HG03196 (cell line): ENCODE measurements around the gene ELL.

Source experiments
- ATAC-seq: cut with Tn5 transposase; IDR thresholded peaks from one replicate; pipeline ENCODE4 v1.9.1; 2021; ENCODE audit not compliant: unreplicated experiment

The ELL gene

DNA sequence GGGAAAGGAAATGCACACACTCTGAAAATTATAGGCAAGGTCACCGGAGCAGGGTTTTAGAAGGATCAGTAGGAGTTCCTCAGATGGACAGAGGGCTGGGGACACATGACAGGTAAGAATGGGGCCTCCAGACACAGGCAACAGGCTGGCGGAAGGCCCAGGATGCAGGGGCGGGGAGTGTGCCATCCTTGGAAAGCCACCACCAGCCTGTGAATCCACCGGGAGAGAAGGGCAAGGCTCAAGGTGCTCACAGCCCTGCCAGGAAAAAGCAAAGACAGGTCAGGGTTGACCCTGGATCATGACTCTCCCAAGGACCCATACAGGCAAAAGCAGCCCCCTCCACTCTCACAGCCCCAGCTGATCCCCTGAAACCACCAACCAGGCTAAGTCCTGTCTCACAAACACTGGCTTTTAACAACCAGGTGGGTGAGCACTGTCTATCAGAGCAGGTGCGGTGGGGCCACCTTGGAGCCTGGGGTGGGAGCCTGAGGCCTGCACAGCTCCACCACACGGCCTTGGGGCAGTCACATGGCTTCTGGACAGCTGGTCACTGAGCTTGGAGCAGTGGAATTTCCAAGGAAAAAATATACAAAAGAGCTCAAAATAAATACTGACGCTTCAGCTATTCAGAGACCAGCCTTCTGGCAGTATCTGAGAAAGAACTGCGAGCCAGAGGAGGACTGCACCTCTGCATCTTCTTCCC, 48.7 kb downstream of the ELL start:
- no peak for ATAC-seq

DNA sequence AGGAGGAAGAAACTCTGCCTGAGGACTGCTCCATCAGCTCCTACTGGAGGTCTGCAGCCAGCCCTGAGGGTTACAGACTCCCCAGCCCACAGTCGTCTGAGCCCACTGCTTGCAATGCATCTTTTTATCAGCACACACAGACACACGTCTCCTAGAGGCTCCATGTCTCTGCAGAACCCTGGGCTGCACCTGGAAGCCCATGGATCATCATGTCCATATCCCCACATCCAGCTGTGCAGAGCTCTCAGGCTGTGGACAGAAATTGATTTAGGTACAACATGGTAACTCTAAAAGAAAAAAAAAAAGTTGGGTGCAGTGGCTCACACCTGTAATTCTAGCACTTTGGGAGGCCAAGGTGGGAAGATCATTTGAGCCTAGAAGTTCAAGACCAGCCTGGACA, 51.1 kb downstream of the ELL start:
- ATAC-seq = no peak

DNA sequence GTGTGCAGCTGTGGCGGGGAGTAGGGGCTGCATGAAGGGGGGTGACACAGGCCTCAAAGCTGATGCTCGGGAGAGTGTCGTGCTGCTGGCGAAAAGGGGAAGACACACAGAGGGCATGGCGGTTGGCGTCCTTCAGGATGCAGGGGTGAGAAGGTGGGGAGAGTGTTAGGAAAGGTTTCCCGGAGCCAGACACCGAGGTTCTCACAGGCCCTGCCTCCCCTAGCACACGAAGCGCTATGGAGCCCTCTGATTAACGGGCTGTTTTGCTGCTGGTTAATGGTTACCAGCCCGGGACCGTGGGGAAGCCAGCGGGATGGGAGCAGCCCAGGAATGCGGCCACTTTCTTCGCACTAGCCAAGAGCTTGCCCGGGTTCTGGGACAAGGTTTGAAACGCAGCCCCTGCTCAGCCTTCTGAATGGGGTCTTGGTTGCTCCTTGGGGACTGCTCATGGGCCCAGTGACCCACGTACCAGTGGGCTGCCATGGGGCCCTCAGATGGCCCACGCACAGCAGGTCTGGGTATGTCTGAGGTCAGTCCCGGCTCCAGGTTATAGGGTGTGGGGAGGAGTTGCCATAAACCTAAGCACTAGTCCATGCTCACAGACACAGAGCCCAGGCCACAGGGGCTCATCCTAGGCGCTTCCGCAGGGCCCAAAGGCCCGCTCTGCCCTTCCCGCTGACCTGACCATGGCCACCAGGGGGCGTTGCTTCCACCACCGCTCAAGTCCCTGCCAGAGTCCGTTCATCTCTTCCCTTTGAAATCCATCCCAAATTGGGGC, 52.6 kb downstream of the ELL start:
- no peak for ATAC-seq

DNA sequence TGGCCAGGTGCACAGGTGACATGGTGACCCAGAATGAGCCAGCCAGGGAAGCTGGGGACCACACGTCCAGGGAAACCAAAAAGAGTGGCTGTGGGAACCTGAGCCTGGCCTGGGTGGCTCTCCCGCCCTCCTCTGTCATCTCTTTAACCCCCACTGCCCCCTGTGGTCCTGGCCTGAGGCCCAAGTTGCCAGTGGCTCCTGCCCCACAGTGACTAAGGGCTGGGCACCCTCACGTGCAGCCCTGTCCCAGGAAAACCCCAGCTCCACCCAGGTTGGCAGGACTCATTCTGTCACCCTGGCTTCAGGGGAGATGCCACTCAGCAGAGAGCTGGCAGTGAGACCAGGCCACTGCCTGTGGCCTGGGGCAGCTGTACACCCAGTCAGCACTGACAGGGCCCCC, 53.4 kb downstream of the ELL start:
- ATAC-seq = no peak

DNA sequence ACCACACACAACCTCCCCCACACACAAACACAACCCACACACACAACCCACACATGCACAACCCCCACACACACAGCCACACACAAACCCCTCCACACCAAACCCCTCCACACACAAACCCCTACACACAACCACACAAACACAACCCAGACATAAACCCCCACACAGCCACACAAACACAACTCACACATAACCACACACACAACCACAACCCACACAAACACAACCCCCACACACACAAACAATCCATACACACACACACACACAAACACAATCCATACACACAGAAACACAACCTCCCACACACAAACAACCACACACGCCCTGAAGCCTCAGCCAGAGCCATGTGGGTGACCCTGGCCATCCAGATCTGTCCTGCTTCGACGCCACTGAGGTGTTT, 53.9 kb downstream of the ELL start:
- no peak for ATAC-seq

DNA sequence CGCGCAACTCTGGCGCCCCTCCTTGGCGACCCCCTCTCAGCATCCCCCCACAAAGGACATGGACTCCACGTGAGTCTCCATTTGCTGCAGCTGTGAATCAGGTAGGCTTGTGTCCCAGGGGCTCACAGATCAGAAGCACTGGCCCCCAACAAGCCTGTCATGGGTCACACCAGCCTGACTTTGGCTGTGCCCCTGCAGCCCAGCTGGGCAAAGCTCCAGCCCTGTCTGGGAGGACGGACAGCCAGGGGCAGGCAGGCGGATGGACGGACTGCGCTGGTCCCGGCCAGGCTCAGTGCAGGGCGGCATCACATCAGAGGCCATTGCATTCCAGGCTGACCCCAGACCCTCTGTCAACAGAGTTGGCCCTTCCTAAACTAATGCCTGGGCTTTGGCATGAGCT, 55.5 kb downstream of the ELL start:
- no peak for ATAC-seq

DNA sequence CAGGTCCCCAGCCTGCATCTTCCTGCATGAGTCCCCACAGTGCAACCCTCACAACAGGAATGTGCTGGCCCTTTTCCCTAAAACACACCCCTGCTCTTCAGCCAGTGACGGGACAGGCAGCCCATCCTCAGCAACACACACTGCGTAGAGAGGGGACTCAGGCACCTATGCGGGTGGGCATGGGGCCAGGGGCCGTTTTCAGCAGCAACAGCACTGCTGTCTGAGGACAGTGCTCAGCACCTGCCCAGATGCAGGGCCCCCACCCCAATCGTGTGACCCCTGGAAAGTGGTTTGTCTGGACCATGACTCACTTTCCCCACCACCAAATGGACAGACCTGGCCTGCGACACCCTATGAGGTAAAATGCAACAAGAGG, 55.9 kb downstream of the ELL start:
- no peak for ATAC-seq

DNA sequence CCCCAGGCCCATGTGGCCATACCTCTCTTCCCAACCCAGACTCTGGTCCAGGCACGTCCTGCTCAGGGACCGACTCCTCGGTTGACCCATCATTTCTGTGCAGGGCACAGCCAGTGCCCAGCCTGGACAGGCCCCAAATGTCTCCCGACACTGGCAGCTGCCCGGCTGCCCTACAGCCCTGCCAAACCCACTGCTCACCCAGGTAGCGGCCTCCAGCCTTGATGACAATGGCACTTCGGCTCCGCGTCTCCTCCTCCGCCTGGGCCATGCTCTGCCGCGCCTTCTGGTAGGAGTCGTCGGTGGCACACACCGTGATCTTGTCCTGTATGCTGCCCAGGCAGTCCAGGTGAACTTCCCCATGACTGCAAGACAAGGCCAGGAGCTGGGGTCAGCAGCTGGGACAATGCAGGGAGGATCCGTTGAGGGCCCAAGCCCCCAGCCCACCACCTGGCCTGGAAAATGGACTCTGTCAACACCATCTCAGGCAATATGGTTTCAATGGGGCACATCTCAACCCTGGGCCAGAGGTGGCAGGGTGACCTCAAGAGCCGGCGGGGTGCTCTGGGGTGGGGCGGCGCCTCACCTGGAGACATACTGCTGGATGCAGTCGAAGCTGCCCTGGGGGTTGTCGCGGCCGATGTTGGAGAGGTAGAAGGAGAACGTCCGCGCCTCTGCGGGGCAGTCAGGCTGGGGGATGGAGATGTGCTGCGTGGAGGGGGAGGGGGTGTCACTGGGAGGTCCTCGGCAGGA, 56.5 kb downstream of the ELL start:
- no peak for ATAC-seq

DNA sequence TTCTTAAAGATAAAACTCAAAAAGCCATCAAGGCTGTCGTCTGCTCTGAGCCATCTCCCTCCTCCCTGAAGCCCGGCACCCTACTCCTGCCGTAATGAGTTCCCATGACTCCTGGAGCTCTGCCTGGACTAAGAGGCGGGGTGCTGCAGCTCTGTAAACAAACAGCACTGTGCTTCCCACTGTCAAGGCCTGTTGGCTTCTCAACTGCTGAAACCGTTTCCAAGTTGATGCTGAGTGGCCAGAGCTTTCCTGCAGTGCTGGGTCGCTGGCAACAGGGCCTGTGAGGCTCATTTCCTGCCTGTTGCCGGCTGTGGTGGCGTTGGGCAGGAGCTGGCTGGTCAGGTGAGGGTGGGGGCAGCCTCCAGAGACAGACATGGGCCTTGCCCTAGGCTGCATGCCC, 57.2 kb downstream of the ELL start:
- ATAC-seq = no peak

DNA sequence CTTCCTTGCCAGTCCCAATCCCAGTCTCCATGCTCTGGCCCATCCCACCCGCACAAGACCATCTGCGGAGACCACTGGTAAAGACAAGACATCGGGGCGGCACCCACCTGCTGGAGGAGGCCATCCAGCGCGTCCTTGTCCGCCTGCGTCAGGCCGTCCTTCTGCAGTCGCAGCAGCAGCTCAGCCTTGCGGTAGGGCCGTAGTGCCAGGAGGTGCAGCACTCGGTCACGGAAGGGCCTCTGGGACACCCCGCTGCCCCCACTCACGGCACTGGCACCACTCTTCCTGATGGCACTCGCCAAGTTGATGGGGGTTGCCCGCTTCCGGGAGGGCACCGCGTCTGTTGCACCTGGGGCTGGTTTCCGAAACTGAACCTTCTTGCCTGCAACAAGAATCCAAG, 60.4 kb downstream of the ELL start:
- ATAC-seq = no peak

DNA sequence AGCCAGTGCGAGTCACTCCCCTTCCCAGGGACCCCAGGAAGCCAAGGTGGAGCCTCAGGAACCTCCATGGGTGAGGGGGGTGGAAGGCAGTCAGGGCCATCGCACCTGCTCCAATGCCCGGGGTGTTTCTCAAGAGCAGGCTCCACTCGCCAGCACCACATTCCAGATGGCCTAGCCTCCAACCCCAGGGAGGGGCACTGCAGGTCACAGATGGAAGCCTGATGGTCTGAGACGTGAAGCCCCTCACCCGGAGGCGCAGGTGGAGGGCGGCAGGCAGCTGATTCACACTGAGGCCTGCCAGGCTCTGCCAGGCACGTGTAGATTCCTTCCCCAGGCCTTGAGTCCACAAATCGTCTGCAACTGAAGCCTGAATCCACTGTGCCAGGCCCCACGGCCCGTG, 61.0 kb downstream of the ELL start:
- ATAC-seq = no peak

DNA sequence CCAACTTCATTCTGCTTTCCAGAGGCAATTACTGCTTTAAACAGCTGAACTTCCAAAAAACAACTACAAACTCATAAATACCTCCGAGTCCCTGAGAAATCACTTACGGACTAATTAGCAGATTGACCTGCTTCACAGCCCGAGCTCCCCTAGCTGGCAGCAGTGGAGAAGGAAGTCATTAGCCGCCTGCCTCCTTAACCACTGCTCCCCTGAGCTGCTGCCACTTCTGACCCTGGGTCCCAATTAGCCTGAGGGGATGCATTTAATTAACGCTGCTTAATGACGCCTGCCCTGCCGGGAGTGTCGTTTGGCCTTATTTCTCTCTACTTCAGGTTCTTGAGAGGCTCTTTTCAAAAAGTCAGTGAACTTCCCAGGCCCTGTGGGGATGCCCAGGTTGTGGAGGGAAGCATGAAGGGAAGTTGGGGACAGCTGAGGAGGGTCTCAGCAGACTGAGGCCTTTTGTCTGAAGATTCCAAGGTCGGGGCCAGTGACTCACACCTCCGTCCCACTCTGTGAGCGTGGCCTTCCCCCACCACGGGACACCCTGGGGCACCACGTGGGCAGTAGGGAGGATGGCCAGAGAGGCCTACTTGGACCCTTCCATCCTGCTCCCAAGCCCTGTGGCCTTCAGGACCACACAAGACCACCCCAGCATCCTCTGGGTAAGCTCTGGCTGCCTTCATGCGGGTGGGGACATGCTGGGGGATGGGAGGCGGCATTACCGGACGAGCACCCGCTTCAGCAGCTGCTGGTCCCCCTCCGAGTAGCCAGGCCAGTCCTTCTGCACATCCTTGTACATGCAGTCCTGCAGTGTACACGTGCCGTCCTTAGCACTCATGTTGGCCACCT, 64.2 kb downstream of the ELL start:
- no peak for ATAC-seq

DNA sequence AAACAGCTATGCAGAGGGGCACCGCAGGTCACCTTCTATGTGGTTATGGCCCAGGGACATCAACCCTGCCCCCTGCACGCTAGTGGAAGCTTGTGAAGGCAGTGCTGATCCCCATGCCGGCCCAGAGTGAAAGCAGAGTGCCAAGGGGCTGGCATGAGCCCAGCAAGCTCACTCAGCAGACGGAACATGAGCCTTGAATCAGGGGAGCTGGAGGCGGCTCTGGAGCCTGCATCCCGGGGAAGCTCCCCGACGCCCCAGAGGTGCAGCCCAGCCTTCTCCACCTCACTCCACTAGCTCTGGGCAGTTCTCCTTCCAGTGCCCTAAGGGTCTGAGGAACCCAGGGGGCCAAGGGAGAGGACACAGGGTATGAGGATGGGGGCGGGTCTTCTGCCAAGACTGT, 64.9 kb downstream of the ELL start:
- ATAC-seq = no peak

DNA sequence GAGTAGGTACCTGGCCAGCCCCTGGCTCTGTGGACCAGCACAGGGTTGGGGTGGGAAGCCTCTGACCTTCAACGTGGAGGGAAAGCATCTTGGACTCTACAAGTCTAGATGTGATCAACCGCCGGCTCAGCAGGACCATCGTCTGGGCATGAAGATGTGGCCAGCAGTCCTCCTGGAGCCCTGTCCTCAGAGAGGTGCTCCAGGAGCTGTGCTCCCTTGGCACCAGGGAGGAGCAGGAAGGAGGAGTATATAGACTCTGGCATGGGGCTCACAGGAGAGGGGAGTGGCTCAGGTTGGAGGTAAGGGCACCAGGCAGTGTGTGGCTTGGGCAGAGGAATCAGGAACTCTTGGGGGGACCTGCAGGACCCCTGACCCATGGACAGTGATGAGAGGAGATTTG, 65.6 kb downstream of the ELL start:
- ATAC-seq = no peak

DNA sequence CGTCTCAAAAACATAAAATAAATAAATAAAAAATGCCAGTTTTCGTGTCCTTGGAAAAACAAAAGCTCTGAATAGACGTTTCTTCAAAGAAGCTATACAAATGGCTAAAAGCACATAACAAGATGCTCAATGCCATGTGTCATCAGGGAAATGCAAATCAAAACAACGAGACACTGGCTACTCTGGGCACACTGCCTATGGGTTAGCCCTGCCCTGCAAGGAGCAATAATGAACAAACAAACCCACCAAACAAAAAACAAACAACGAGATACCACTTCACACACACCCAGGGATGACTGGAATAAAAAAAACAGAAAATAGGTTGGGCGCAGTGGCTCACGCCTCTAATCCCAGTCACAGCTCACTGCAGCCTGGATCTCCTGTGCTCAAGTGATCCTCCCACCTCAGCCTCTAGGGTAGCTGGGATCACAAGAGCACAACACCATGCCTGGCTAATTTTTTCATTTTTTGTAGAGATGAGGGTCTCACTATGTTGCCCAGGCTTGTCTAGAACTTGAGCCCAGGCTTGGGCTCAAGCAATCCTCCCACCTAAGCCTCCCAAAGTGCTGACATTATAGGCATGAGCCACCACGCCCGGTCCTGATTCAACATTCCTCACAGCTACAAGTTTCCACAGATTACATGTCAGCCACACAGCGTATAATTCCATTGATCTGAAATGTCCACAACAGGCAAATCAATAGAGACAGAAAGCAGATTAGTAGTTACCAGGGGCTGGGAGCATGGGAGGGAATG, 68.4 kb downstream of the ELL start:
- no peak for ATAC-seq

DNA sequence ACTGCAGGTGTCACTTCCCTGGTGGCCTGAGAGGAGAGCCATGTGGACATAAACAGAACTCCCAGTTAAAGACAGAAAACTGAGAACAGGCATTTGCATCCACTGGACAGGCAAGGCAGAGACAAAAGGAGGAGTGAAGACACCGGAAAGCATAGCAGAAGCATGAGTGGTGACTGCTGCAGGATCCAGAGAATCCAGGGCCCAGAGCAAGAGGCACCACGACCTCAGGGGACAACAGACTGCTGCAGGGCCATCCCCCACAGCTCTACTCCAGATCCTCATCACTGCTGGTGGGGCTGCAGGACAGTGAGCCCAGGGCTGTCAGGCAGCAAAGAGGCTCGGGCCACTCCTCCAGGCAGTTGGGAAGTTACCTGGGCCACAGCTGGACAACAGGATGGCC, 69.5 kb downstream of the ELL start:
- no peak for ATAC-seq

DNA sequence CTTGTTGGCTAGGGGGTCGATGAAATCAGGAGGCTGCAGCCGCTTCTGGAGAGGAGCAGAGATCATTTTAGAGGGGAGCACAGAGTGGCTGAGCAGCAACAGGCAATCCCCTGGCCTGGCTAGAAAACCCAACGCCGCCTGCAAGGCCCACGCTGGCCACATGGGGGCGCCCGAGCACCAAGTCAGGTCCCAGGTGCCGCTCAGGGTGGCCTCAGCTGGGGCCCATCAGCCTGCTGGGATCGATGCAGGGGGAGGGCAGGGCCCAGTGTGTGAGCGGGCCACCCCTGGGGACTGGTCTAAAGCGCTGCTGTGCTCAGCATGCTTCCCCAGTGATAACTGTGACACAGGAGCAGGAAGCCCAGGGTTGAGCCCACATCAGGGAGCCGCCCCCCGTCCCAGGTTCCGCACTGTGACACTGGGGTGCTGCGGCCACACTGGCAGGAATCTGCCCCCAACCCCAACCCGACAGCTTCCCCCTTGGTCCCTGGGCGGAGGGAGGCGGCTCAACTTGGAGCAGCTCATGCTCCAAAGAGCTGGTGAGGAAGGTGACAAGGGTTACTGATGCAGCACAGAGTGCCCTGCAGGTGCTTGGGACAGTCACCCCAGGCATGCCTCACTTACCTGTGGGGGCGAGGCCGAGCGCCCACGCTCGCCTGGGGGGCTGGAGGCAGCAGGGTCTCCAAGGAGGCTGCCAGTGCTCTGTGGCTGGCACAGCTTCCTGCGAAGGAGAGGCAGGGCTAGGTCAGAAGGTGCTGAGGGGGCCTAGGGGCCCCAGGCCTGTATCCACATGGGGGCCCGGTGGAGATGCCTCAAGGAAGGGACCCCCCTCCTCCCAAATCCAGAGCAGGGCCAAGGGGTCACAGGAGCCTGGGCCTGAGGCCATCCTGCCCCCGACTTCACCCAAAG, 70.7 kb downstream of the ELL start:
- ATAC-seq = no peak

DNA sequence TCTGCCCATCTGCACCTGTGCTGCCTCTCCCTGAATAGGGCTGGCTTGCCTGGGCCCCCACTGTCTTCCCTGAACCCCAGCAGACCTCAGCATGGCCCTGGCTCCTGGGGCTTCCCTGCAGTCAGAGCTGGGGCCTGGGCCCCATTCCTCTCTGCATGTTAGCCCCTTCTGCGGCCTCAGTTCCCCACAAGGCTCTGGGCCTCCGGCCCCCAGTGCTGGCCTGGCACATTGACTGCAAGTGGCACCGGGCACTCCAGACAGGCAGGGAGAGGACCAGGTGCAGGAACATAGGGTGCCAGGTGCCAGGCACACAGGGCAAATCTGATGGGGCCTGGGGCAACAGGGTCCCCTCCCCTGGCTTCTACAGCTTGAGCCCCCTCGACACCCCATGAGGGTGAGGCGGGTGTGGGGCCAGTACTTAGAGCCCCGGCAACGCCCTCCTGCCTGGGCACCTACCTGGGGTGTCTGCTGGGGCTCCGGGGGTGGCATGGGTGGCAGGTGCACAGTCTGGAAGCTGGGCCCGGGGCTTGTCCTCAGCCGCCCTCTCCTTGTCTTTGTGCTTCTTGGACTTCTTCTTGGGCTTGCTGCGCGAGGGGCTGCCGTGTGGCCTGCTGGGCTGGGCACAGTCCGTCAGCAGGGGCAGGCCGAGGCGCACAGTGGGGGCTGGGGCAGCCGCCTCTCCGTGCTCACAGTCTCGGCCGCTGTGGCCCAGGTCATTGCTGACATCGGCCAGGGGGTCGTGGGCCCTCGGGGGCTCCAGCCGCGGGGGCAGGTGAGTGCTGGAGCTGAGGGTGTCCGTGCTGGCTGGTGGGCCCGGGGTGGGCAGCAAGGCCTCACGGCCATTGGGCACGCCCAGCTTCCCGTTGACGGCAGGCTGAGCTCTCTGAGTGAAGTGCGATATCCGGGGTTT, 71.6 kb downstream of the ELL start:
- ATAC-seq = no peak
